Tibial nerve (tissue), 3 donors: ENCODE measurements around the gene STYXL2.

Experiments used
- POLR2A ChIP-seq, 2 donors: fragments of 450-650 bp; IDR thresholded peaks; one replicate each; pipeline ENCODE4 v1.6.1; 2017; ENCODE audit warnings: antibody characterized with exemption in 2 of 2, mild to moderate bottlenecking in 2 of 2, moderate library complexity in 2 of 2
- TF ChIP-seq, protein P1 (sequence below), 5 experiments: fragments of 200-600 bp in 3 of 5; fragments of 450-650 bp in 2 of 5; sonication (generic) in 3 of 5; IDR thresholded peaks; one replicate each; pipeline ENCODE4 v1.5.1; 2016 to 2019; ENCODE audit warnings: antibody characterized with exemption in 5 of 5, mild to moderate bottlenecking in 3 of 5, moderate library complexity in 2 of 5

DNA sequence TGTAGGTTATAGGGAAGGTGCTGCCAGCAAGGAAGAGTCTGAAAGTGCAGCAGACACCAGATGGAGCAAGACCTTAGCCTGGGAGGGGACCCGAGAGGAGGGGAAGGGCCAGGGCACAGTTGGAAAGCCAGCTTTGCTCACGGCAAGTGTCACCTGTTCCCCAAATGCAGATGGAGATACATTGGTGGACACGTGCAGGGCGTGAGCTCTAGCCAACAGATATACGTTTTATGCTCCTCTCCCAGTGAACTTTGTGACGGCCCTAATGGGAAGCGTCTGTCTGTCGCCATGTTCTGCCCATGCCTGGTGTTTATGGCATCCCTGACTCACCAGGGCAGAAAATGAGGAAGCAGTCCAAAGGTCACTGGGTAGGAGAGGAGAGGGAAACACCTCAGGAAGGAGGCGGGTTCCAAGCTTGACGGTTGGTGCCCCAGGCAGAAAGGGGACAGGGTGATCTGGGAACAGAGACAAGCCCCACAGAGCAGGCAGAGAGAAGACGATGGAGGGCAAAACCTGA is 11.3 kb upstream of the STYXL2 start:
- TF ChIP-seq POLR2A (IDR thresholded peaks at IDR 0.05) = no peak
- TF ChIP-seq, protein P1, sequence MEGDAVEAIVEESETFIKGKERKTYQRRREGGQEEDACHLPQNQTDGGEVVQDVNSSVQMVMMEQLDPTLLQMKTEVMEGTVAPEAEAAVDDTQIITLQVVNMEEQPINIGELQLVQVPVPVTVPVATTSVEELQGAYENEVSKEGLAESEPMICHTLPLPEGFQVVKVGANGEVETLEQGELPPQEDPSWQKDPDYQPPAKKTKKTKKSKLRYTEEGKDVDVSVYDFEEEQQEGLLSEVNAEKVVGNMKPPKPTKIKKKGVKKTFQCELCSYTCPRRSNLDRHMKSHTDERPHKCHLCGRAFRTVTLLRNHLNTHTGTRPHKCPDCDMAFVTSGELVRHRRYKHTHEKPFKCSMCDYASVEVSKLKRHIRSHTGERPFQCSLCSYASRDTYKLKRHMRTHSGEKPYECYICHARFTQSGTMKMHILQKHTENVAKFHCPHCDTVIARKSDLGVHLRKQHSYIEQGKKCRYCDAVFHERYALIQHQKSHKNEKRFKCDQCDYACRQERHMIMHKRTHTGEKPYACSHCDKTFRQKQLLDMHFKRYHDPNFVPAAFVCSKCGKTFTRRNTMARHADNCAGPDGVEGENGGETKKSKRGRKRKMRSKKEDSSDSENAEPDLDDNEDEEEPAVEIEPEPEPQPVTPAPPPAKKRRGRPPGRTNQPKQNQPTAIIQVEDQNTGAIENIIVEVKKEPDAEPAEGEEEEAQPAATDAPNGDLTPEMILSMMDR (IDR thresholded peaks at IDR 0.05) = no peak
